Measurements from ENCODE around the gene PCDH1.
A peak's percentile ranks its signal among the peaks of the same experiment; 100 is the strongest.

The PCDH1 gene

DNA sequence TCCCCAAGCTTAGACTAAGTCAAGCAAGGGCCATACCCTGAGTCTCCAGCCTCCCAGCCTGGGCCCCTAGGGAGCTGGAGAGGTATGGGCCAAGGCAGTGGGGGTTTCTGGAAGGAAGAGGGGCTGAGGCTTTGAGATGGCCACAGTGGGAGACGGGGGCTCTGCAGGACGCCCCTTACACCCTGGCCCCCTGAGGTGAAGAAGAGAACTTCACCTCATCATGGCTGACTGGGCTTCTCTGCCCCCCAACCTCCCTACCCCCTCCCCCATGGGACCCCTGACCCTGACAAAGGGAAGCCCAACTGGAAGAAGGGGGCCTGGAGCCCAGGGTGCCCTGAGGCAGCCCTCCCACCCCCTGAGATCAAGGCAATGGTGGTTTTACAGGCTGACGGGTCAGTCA is 25.8 kb downstream of the PCDH1 start:
- DNase-seq = no peak

DNA sequence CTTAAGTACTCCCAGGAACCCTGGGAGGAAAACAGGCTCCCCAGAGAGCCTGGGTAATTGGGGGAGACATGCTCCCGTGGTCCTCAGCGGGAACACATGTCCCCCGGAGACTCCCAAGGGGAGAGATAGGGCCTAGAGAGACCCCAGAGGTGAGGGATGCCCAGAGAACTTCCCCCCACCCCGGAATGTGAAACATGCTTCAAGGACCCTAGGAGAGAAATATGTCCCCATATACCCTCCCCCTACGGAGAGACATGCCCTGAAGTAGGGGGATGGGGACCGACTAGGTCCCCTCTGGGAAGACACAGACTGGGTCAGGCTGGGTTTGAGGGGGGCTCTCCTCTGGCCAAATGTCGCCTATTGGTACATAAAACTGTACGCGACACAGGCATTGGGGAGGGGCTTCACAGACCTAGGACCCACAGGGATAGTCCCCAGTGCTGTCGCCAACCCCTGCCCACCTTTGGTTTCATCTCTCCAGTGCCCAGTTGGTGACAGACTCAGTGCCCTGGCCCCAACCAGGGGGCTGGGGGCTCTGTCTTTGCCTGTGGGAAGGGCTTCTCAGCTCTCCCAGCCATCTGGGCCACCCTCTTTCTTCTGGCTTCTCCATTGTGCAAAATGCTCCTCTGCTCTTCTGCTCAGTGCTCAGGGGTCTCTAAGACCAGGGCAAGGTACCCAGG is 26.9 kb downstream of the PCDH1 start:
- no peak for DNase-seq

- no peak for DNase-seq
Observed at GRCh38 chr5:141850786-141851185, 27.4 kb downstream of the PCDH1 start.

GRCh38 chr5:141850244-141850768 is 27.9 kb downstream of the PCDH1 start:
- DNase-seq = no peak

DNA sequence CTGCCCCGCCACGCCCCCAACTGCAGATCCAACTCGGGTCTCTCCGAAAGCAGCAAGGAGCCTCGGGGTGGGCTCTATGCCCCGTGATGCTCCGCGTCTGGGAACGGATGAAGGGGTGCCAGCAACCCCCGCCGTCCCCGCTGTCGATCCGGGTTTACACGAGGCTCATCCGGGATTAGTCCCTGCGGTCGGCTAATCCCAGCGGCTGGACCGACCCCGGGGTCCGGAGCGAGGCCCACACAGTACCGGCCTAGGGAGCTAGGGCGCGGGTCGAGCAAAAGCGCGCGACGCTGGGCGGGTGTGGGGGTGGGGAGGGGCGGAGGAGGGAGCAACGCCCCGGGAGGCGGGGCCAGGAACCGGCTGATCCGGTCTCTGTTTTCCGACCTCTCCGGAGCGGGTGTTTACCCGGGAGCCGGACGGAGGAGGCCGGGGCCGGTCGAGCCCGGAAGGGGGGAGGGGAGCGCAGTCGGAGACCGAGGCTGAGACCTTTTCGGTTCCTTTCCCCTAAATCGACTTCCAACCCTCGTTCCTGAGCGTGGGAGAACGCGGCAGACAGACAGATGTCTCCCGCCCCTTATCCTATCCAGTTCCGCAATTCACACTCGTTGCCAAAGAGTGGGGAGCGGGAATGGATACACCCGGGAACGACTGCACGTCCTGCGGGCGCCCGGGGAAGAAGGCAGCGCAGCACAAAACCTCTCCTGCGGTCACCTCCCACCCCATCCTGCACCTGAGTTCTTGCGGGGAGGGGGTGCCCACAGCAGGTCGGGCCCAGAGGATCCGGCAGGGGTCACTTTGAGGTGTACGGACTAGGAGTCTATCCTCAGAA is 28.6 kb downstream of the PCDH1 start:
- DNase-seq = peak; percentile 53

- no peak for DNase-seq
Observed at GRCh38 chr5:141848744-141849414, 29.3 kb downstream of the PCDH1 start.

GRCh38 chr5:141846031-141846430 is 32.2 kb downstream of the PCDH1 start:
- no peak for DNase-seq

GRCh38 chr5:141845371-141845851 is 32.8 kb downstream of the PCDH1 start:
- no peak for DNase-seq

GRCh38 chr5:141844414-141845097 is 33.7 kb downstream of the PCDH1 start:
- DNase-seq = no peak

DNA sequence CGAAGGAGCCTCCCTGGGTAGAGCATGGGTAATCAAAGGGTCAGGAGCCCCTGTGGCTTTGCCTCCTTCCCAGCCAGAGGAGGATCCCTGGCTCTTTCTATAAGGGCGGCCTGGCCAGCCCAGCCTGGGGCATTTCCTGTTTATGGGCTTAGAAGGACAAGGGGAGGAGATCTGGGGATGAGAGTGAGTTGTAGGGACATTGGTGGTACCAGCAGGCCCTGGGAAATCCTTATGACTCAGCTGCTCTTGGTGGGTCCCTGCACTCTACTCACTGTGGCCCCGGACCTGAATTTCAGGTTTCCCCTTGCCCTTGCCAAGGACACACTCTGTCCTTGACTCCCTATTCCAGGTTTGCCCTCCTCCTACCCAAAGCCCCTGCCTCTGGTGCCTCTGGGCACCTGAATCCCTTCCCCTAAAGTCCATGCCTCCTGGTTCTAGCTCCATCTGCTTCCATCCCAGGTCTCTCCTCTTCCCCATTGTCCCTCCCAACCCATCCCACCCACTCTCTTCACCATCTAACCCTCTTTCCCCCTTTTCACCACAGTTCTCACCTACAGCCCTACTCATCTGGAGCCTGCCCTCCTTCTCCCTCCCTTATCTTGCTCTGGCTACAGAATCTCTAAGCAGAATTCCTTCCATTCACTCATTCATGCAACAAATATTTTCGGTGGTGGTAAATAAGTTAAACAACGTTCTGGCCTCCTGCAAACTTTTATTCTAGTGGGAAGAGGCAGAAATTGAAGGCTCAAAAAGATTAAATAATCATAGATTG is 34.9 kb downstream of the PCDH1 start:
- DNase-seq = no peak

- no peak for DNase-seq
Observed at GRCh38 chr5:141841378-141842180, 36.6 kb downstream of the PCDH1 start.

DNA sequence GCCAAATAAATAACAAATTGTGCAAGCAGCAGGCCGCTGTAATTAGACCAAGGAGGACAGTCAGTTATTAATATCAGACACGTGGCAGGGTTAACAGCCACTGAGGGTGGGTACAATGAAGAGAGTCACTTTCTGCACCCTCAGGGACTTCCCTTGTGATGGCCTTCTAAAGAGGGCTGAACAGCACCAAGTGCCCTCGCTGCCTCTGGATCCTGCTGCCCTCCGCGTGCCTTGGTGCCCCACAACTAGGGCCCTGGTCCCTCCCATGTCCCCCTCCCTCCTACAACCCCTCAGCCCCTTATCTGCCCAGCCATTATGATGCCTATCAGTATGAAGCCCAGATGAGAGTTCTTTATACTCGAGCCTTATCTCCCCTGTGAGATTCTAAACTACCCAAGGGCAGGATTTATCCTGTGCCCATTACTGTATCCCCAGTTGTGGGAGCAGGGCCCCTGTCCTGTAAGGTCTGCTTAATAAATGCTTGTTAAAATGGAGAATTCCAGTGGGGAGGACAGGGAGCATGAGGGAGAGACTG is 37.3 kb downstream of the PCDH1 start:
- DNase-seq = no peak

DNA sequence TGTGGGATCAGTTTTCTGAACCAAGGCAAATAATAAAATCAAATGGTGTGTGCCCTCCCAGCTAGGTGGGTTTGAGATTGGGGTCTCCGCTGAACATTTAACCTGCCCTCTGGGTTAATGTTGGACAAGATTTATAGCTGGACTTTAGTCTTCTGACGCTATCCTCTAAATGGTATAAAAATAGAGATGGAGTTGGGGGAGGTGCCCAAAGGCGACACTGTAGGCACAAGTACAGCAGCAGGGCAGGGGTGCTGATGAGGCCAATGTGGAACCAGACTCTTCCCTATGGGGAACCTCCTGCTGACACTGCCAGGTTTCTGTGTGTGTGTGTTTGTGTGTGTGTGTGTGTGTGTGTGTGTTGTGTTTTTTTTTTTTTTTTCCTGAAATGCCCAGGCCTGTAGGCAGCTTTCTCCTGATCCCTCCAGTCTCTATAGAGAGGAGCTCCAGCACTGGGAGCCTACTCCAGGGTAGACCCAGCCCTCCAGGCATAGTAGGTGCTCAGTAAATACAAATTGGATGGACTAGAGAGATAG is 37.9 kb downstream of the PCDH1 start:
- DNase-seq = no peak

DNA sequence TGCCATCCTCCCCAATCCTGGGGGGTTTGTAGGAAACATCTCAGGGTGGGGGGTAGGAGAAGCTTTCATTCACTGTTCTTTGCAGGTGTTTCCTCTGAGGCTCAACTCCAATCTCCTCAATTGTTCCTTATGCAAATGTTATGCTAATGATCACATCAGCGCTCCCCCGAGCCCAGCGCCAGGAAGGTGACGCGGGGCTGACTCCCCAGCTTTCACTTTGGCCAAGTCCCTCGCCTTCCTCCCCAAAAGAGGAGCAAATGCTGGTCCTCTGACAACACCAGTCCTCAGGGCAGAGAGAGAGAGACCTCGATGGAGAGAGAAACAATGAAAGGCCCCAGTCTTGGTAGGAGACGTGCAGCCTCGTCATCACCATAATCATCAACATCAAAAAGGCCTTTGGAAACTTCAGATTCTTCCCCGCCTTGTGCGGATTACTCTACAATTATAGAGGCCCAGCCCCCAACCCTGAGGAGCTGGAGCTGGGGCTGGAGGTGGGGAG is 39.1 kb downstream of the PCDH1 start:
- DNase-seq = no peak

DNA sequence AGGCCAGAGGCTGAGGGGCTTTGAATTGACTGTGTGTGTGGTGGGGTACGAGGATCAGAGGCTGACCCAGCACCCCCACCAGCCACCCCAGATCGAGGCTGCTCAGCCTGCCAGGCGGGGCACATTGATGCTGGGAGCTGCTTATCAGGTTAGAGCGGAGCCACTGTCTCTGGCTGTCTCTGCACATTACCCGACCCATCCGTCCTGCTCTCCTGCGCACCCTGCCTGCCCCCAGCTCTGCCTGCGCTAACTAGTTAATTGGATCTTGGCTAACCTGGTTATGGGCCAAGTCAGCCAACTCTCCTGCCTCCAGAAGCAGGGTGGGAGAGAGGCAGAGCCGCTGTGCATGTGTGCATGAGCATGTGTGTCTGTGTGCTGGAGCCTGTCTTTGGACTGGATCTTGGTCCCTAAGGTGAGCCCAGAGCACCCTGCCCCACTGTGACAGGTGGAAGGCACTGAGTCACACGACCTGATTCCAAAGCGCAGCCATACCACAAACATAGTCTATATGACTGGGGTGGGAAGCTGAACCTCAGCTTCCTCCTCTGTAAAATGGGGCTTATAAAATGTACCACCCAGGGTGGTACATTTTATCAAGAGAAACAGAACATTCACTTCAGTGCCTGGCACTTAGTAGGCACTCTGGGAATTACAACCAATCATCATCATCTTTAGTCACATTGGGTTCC is 39.7 kb downstream of the PCDH1 start:
- no peak for DNase-seq

DNA sequence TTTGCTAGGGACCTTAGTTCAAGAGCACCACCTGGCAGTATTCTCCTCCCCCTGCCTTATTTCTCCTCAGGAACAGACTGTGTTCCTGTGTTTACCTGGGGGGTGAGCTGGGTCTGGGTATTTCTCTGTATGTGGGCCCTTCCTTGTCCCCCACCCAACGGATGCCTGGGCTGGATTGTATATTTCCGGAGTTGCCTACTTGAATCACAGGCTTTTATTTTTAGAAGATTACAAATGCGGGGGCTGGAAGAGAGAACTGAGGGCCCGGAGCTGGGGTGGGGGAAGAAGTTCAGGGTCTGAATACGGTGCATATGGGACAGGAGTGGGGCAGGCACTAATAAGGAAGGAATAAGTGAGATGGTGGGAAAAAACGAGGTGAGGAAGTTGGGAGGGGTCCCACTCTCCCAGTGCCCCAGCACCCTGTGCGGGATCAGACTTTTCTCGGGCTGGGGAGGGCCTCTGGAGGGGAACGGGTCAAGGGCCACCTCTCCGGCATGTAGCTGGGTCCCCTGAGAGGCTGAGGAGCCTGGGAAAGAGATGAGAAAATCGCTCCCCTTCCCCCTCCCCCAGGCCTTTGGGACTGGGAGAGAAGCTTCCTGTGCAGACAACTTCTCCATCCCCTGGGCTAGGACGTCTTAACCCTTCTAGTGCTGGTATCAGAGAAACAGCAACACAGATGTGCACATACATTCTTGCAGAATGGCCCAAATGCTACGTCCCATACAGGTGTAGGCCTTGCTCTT is 42.1 kb downstream of the PCDH1 start:
- no peak for DNase-seq

GRCh38 chr5:141834331-141834730 is 43.9 kb downstream of the PCDH1 start:
- no peak for DNase-seq

DNA sequence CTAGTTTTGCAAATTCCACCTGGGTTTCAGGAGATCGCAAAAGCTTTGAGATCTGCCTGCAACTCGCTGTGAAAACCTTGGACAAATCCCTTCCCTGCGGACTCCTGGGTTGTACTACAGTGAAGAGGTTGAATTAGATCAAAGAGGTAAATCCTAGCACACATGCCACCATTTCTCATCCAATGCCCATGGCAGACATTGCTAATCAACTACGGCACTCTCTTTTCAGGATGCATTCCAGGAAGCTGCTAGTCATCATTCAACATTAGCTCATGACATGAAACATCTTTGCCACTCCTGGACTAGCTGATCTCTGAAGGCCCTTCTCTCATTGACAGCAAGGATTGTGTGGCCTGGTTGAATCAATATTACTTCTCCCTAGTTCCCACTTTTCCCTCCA is 46.1 kb downstream of the PCDH1 start:
- no peak for DNase-seq

DNA sequence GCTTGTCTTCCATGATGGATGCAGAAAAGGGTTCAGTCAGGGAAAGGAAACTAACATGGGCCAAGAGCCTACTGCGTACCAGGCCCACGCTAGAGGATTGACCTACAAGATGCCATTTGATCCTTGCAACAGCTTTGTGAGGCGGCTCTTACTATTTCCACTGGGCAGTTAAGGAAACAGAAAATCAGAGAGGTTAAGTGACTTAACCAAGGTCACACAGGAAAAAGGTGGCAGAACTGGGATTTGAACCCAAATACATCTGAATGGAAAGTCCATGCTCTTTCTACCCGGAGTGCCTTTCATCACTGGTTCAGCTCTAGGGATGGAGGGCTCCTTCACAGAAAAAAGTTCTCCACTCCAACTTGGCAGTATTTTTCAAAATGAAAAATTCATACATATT is 50.0 kb downstream of the PCDH1 start:
- DNase-seq = no peak

Measured in activated gamma-delta T cell (primary cell).